Hematopoietic multipotent progenitor cell (in vitro differentiated cells): ENCODE data around the gene RND1. TPM values are rescaled to one million over a fixed set of nuclear protein-coding genes. Genes with fewer than 3 reads are reported as not detected.
"Not testable (repeated sequence)": the region's sequence is repeated elsewhere in the genome, so short reads cannot be mapped to it uniquely, and the experiment has no call there.

ENCODE experiments used
- DNase-seq, 3 donors: peaks; one replicate each; pipeline ENCODE4 v3.0.0-alpha.2; 2011 to 2015; ENCODE audit warnings: low read depth in 2 of 3, low spot score in 2 of 3
- total RNA-seq: library from RNA; depleted of rRNA; stranded (reverse); fragments of >200 nt; gene quantifications from one replicate; pipeline ENCODE4 v1.2.3, GENCODE V29; 2012

The RND1 gene
- total RNA-seq = 1.9 TPM

GRCh38 chr12:48865281-48866051 is at the start of gene RND1:
TSS of gene RND1 (minus strand) at chr12:48865870. CDS start at chr12:48865767, 103 bp downstream.
- DNase-seq = peak; percentile 73 to 92 (median 91)

GRCh38 chr12:48910196-48910595 is 44.5 kb upstream of the RND1 start:
- no peak for DNase-seq

- not testable (repeated sequence) for DNase-seq
Measured at GRCh38 chr12:48909698-48910097, 44.0 kb upstream of the RND1 start.

GRCh38 chr12:48907245-48907644 is 41.6 kb upstream of the RND1 start:
- no peak for DNase-seq

GRCh38 chr12:48903982-48904411 is 38.3 kb upstream of the RND1 start:
- DNase-seq = peak; percentile 59 to 95 (median 87)

GRCh38 chr12:48903363-48903981 is 37.8 kb upstream of the RND1 start:
- no peak for DNase-seq

GRCh38 chr12:48901278-48901677 is 35.6 kb upstream of the RND1 start:
- DNase-seq = no peak

GRCh38 chr12:48899651-48900050 is 34.0 kb upstream of the RND1 start:
- DNase-seq = no peak

GRCh38 chr12:48894271-48894670 is 28.6 kb upstream of the RND1 start:
- no peak for DNase-seq

GRCh38 chr12:48890657-48891418 is 25.2 kb upstream of the RND1 start:
- peak; percentile 55 to 76 (median 67) for DNase-seq

- no peak for DNase-seq
Measured at GRCh38 chr12:48889679-48890078, 24.0 kb upstream of the RND1 start.

GRCh38 chr12:48883305-48884161 is 17.9 kb upstream of the RND1 start:
- DNase-seq = no peak

- no peak for DNase-seq
Measured at GRCh38 chr12:48882972-48883304, 17.3 kb upstream of the RND1 start.

- no peak for DNase-seq
Measured at GRCh38 chr12:48882315-48882687, 16.6 kb upstream of the RND1 start.

GRCh38 chr12:48881686-48882314 is 16.1 kb upstream of the RND1 start:
- no peak for DNase-seq

GRCh38 chr12:48880647-48881046 is 15.0 kb upstream of the RND1 start:
- DNase-seq = no peak

GRCh38 chr12:48878548-48878947 is 12.9 kb upstream of the RND1 start:
- DNase-seq = no peak

GRCh38 chr12:48875944-48876515 is 10.4 kb upstream of the RND1 start:
- DNase-seq = no peak

- DNase-seq = not testable (repeated sequence)
Measured at GRCh38 chr12:48873534-48873933, 7.9 kb upstream of the RND1 start.

GRCh38 chr12:48873096-48873495 is 7.4 kb upstream of the RND1 start:
- DNase-seq = no peak
